Measurements from ENCODE around the gene EXOC4.

DNA sequence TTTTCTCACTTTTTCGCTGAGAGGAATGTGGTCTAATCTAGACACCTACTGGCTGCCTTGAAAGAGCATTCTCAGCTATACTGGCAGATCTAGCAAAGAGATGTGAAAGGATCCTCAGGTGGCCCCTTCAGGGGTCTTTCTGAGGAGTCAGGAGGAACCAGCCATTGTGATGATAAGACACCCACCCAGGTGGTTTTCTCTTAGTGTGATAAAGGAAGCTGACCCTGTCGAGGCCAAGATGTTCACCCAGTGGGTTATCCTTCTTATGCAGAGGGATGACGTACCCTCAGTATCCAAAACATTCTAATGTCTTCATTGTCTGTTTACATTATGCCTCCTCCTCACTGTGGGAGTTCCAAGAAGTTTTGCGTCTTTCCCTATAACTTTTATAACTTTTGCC lies 776.0 kb downstream of the EXOC4 start:
- TF ChIP-seq, protein P1, sequence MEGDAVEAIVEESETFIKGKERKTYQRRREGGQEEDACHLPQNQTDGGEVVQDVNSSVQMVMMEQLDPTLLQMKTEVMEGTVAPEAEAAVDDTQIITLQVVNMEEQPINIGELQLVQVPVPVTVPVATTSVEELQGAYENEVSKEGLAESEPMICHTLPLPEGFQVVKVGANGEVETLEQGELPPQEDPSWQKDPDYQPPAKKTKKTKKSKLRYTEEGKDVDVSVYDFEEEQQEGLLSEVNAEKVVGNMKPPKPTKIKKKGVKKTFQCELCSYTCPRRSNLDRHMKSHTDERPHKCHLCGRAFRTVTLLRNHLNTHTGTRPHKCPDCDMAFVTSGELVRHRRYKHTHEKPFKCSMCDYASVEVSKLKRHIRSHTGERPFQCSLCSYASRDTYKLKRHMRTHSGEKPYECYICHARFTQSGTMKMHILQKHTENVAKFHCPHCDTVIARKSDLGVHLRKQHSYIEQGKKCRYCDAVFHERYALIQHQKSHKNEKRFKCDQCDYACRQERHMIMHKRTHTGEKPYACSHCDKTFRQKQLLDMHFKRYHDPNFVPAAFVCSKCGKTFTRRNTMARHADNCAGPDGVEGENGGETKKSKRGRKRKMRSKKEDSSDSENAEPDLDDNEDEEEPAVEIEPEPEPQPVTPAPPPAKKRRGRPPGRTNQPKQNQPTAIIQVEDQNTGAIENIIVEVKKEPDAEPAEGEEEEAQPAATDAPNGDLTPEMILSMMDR (IDR thresholded peaks at IDR 0.05): no peak
- TF ChIP-seq SIN3A (IDR thresholded peaks at IDR 0.05; ENCODE audit: borderline replicate concordance, insufficient read depth, low read depth, low read length): no peak
- no peak for TF ChIP-seq POLR2AphosphoS5 (IDR thresholded peaks at IDR 0.05; ENCODE audit: low read depth, low read length)
- TF ChIP-seq, protein P2, sequence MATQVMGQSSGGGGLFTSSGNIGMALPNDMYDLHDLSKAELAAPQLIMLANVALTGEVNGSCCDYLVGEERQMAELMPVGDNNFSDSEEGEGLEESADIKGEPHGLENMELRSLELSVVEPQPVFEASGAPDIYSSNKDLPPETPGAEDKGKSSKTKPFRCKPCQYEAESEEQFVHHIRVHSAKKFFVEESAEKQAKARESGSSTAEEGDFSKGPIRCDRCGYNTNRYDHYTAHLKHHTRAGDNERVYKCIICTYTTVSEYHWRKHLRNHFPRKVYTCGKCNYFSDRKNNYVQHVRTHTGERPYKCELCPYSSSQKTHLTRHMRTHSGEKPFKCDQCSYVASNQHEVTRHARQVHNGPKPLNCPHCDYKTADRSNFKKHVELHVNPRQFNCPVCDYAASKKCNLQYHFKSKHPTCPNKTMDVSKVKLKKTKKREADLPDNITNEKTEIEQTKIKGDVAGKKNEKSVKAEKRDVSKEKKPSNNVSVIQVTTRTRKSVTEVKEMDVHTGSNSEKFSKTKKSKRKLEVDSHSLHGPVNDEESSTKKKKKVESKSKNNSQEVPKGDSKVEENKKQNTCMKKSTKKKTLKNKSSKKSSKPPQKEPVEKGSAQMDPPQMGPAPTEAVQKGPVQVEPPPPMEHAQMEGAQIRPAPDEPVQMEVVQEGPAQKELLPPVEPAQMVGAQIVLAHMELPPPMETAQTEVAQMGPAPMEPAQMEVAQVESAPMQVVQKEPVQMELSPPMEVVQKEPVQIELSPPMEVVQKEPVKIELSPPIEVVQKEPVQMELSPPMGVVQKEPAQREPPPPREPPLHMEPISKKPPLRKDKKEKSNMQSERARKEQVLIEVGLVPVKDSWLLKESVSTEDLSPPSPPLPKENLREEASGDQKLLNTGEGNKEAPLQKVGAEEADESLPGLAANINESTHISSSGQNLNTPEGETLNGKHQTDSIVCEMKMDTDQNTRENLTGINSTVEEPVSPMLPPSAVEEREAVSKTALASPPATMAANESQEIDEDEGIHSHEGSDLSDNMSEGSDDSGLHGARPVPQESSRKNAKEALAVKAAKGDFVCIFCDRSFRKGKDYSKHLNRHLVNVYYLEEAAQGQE (IDR thresholded peaks at IDR 0.05; ENCODE audit: insufficient read depth in 1 of 2, low read depth in 2 of 2, low read length in 1 of 2): no peak

All from Panc1 (cell line).